ENCODE results near the gene PRSS33. TPM values are rescaled to one million over a fixed set of nuclear protein-coding genes. Genes with fewer than 3 reads are reported as not detected.

The PRSS33 gene
- total and polyA plus RNA-seq, 9 of the 15 experiments (the other 6 are each of a cell fraction or from before 2014, with no cell fraction given) = not detected

- no peaks in the 10 kb centered on the region for H3K9me1 ChIP-seq (ENCODE audit: control insufficient read depth, insufficient read depth, low read length)
- CTCF ChIA-PET (ENCODE audit: low intra/inter-chr PET ratio) = no interaction called here
- H3K4me1 ChIP-seq (replicated peaks in 1 of 2; ENCODE audit: control insufficient read depth in 2 of 2, insufficient read depth in 2 of 2, low read length in 2 of 2) = peaks cover 21 to 25% of the 10 kb centered on the region in 2 experiments
- peak overlapping the region; percentile 100; the same call in 1 of the 2 replicates for H2AFZ ChIP-seq (ENCODE audit: low read depth, low read length)
- POLR2A ChIA-PET = interaction anchor here (0.6 to 5.6 kb wide), 19 partner anchors 8 to 610 kb away, joined by 3 to 96 read pairs (median 4); partner anchors contain the start of genes ELOB, KCTD5 and TRAF7
- no peaks in the 10 kb centered on the region for H3K9me3 ChIP-seq (replicated peaks; ENCODE audit: control insufficient read depth, insufficient read depth, low read depth, low read length)
- ATAC-seq (peak; percentile 76), FAIRE-seq (peak; percentile 44), DNase-seq (ENCODE audit: extremely low read depth in 1 of 4, low spot score in 3 of 4) (peak; percentile 91 to 94 (median 92))
- H3K79me2 ChIP-seq (ENCODE audit: control insufficient read depth, insufficient read depth, low read length) = peaks cover 71% of the 10 kb centered on the region
- no peaks in the 10 kb centered on the region for H3K27me3 ChIP-seq (ENCODE audit: control insufficient read depth in 2 of 2, insufficient read depth in 2 of 2, low read length in 2 of 2)
- peak overlapping the region; percentile 100 for H3K27ac ChIP-seq (ENCODE audit: extremely low read depth, low read depth, low read length)
- WGBS (ENCODE audit: insufficient coverage, low coverage, missing lambda C conversion rate) = under 1% methylated on average over 23 of the region's 82 CpGs
- H3K36me3 ChIP-seq (ENCODE audit: control insufficient read depth, insufficient read depth, low read length) = peaks cover 58% of the 10 kb centered on the region
- H4K20me1 ChIP-seq (replicated peaks; ENCODE audit: control insufficient read depth, insufficient read depth, low read length) = peaks cover 30% of the 10 kb centered on the region; the same call in 1 of the 2 replicates
- H3K9ac ChIP-seq (ENCODE audit: insufficient read depth in 1 of 2, low read depth in 2 of 2, low read length in 2 of 2) = peak overlapping the region; percentile 96 to 100
- peak overlapping the region; percentile 79 for H3K4me3 ChIP-seq
- no TSS peak for BruUV-seq (replicated peaks)
- in situ Hi-C loops (cut with MboI) = no loop called here
- intact Hi-C loops (cut with micrococcal nuclease) = no loop called here
- peak overlapping the region; percentile 93 for H3K4me2 ChIP-seq (ENCODE audit: insufficient read depth, low read length)
- TF ChIP-seq PHF21A (IDR thresholded peaks at IDR 0.05; ENCODE audit: borderline replicate concordance, low read depth) (peak; percentile 47; the same call in 1 of the 2 replicates), ZNF23 (CRISPR knock-in tag; IDR thresholded peaks at IDR 0.05) (no peak), TAF7 (tag; IDR thresholded peaks at IDR 0.05) (no peak), ZNF740 (CRISPR knock-in tag; IDR thresholded peaks at IDR 0.05) (peak; percentile 99), ZNF740 (tag; IDR thresholded peaks at IDR 0.05) (peak in 1 of 2 experiments; percentile 98; a peak in 2 of 4 replicates), MGA (IDR thresholded peaks at IDR 0.05) (peak; percentile 95), PCBP1 (IDR thresholded peaks at IDR 0.05; ENCODE audit: low read depth, low read length, poor library complexity, severe bottlenecking) (peak; percentile 88), ZNF766 (CRISPR knock-in tag; conservative IDR thresholded peaks at IDR 0.05) (peak; percentile 49; the same call in 1 of the 2 replicates)
These were observed 34.3 kb downstream of the PRSS33 start for GRCh38 chr16:2752850-2753732.

Measured in K562 (cell line).